DMS79 (cell line): ENCODE results near the gene SMAD1.

Experiments used
- DNase-seq: peaks from one replicate; lab custom pipeline; 2025; lab: John Stamatoyannopoulos, UW

SMAD1 gene

DNA sequence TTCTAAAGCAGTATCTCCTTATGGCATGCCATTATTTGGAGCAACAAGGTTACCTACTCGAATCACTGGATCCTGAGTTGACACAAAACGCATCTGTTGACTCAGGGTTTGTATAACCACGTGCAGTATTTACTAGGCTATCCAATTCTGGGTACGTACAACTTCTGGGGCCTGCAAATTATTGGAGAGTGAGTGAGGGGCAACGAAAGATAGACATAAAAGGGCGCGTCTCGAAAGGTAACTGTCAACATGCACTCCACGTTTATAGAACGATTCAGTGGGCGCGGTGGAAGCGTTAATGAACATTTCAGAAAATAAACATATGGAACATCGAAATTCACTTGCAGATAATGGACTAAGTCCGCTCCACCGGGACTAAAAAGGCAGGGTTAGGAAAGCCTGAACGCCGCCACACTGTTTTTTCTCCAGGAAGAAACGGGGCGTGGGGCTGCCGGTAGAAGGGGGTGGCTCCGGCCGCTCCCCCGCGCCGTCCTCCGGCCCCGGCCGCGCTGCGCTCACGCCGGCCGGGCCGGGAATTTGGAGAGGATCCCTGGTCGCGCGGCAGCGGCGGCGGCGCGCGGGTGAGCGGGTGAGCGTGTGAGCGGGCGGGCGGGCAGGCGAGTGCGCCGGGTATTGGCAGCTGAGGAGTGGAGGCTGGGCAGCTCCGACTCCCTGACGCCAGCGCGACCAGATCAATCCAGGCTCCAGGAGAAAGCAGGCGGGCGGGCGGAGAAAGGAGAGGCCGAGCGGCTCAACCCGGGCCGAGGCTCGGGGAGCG is at the start of gene SMAD1:
Gene SMAD1, plus strand, starts transcription at position 690 of the 778 bp plus-strand sequence. CDS start 32,761 bp downstream, outside the sequence.
- DNase-seq = no peak

DNA sequence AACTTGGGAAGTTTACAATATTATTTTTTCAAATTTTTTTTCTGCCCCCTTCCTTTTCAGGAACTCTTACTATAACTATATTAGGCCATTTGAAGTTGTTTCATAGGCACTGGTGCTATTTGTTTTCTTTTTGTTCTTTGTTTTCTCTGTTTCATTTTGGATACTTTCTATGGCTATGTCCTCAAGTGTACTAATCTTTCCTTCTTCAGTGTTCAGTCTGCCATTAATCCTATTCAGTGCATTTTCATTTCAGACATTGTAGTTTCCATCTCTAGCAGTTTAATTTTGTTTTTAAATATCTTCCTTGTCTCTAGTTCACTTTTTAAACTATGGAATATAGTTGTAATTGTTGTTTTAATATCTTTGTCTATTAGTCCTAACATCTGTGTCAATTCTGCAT is 48.0 kb upstream of the SMAD1 start:
- DNase-seq = no peak

DNA sequence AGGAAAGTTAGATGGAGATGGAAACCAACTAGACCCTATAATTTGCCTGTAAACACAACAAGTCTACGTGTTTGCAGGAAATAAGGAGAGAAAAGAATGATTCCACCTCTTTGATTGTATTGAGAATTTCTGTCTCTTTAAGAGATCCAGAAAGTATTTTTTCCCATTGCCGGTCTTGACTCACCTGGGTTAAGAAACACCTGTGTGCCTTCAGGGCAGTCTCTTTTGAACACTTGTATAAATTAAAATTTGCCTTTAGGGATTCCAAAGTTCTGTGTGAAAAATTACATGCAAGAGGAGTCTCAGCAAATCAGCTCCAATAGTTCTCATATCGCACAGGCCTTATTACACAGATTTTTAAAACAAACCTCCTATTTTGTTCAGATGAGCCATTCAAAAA is 46.0 kb upstream of the SMAD1 start:
- DNase-seq = no peak

DNA sequence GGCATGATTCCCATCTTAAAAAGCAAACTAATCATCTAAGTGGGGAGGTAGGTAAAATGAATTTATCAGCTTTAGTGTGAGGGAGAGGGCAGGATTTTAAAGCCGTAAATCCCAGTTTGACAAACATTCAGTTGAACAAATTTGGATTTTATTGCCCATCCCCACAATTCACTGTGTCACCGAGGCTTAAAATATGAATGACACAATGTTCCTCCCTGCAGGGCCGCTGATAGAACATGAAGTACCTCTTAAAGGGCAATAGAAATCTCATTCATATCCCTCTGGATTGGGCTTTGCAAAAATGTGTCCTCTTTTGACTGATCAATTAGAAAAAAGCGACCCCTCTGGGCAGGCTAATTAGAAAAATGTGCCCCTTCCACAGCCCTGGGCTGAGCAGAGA is 45.5 kb upstream of the SMAD1 start:
- DNase-seq = no peak

DNA sequence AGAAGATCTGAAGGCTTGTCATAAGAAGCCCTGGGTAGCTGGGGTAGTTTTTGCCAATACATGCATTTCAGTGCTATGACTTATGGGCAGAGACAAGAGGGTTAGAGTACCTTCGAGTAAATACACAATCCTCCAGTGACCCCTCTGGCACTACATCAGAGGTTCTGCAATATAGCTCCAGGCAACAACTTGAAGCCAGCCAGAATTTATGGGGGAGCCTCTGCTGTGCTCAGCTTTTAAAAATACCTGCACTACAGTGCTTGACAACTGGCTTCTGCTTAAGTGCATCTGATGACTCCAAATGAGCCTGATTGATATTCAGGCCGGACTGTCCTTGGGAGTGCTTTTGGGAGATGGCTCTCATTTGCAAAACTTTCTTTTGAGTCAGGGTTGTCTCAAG is 44.9 kb upstream of the SMAD1 start:
- no peak for DNase-seq

DNA sequence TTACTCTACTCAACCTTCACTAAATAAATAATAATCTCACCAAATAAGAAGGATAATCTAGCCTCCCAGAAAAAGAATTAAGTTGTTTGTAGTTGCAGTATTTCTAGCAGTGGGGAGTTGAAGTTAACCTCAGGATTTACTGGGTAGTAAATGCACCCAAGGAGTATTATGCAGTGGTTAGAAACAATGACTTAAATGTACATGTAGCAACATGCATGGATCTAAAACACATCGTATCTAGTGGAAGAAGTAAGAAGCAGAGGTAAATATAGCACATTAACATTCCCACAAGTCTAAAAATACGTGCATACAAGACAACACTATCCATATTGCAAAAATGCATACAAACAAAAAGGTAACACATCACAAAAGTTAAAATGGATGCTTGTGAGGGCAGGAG is 44.2 kb upstream of the SMAD1 start:
- DNase-seq = no peak

DNA sequence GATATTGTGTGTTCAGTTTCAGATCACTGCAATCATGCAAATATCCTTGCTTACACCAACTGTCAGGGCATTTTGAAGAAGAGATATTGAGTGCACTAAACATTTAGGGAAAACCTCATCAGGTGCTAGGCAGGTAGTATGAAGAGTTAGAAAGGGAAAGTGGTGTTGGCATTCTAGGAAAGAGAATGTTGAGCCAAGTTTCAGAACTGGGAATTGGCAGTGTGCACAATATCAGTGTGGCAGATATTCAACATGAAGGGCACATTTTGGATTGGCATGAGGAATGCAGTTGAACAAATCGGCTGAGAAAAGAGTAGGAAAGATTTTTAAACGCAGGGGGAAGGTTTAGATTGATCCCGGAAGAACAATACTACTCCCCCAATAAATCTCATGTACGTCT is 43.4 kb upstream of the SMAD1 start:
- no peak for DNase-seq

DNA sequence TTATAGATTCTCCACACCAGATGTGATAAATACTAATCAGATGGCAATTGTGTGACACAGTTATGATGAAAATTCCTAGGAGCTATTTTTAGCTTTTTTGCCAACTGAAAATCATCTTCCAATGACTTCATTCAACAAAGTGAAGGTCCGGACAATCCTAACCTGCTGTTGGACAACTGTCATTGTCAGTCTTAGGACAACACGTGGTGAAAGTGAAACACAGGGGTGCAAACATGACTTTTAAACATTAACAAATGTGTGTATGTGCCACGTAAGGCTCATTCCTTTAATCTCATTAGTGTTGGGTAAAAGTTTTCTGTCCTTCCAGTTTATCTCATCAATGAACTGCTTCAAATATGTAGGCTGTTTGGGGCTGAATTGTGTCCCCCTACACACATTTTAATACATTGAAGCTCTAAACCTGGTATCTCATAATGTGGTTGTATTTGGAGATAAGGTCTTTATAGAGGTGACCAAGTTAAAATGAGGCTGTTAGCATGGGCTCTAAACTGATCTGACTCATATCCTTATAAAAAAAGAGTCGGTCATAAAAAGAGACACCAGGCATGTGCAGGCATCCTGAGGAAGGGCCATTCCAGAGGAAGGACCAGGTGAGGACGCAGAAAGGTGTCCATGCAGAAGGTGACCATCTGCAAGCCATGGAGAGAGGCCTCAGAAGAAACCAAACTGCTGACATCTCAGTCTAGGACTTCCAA is 41.2 kb upstream of the SMAD1 start:
- no peak for DNase-seq

DNA sequence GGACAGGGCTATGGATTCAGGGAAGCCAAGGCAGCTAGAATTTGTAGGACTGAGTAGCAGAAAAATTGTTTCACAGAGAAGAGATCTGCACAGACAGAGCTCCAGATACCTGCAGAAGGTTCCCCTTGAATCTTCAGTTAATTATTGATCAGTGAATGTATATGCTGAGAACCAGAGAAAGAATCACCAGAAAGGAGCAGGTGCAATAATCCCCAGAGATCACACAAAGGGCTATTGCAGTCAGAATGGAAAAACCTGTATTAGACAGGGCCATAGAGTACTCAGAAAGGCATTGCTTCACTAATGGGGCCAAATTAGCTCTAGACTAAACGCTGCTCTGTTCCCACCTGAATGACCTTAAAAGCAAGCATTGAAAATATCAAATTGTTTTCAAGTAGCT is 35.5 kb upstream of the SMAD1 start:
- DNase-seq = no peak

DNA sequence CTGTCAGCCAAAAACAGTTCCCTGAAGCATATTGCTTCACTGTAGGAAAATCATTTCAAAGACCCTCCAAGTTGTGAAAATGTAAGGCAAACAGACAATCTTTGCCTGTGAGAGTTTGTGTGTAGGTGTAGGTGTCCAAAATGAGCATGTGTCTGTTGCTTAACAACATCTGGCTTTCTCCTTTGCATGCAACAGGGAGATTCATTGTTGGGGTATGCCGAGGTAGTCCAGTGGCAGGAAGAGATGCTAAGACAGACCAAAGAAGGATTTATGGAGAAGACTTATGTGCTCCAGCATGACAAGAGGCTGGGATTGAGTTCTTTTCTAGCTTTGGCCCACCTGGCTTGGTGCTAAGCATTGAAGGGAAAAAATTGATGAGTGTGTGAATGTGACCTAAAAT is 29.8 kb upstream of the SMAD1 start:
- DNase-seq = no peak

DNA sequence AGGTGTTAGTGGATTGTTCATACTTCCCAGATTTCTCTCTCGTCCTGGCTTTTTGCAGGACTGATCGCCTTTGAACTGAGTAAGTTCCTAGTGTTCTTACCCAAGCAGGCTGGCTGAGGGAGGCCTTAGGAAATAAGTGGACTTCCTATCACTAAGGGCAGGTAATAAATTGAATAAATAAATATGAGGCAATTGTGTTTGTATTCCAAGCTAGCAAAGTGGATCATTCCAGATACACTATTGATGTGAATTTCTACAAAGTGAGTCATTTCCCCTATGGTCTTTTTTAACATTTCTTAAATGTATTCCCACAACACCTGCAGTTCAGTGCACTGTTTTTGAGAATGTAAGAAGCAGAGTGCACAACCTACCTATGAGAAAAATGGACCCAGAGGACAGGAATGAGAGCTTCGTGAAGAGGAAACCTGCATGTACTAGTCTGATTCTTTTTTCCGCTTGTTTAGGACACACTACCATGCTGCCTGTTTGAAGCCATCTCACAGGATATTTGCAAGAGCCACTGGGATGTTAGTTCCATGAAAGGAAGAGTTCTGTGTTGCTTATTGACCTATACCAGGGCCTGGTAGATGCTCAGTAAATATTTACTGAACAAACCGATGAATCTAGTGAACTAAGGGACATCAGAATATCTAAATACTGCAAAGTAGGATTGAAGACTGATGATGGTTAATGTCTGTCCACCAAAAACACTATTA is 29.0 kb upstream of the SMAD1 start:
- DNase-seq = no peak

DNA sequence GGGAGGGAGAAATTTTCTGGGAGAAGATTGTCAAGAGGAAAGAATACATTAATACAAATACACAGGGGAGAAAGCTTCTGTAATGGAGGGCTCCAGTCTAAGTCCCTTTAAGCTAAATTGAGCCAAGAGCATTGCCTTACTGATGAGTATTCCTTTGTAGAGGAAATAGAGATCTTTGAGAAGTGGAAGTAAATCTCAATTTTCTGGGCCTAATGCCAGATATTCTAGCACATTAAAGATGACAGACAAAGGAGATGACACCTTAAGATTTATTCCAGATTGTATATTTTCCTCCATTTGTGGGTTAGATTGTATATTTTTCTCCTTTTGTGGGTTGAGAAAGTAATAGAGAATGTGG is 28.5 kb upstream of the SMAD1 start:
- DNase-seq = no peak

DNA sequence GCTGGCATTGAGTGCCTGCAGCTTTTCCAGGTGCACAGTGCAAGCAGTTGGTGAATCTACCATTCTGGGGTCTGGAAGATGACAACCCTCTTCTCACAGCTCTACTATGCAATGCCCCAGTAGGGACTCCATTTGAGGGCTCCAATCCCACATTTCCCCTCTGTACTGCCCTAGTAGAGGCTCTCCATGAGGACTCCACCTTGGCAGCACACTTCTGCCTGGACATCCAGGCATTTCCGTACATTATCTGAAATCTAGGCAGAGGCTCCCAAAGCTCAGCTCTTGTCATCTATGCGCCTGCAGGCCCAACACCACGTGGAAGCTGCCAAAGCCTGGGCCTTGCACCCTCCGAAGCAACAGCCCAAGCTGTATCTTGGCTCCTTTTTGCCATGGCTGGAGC is 8.4 kb upstream of the SMAD1 start:
- no peak for DNase-seq

DNA sequence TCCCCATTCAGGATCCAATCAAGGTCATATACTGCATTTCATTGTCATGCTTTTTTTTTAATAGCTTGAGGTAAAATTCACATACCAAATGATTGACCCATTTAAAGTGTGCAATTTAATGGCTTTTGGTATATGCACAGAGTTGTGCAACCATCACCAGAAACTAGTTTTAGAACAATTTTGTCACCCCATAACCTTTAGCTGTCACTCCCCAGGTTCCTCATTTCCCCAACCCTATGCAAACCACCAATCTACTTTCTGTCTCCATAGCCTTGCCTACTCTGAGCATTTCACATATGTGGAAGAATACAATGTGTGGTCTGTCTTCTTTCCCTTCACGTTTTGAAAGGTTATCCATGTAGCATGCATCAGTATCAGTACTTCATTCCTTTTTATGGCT is 1.4 kb upstream of the SMAD1 start:
- no peak for DNase-seq

DNA sequence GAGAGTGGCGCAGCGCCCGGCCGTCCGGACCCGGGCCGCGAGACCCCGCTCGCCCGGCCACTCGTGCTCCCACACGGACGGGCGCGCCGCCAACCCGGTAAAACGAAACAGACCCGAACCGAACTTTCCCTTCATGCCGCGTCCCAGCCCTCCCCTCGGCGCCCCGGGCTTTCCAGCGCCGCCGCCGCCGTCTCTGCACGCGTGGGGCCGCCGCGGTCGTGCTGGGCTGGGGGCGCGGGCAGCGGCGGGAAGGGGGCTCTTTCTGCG is 222 bp downstream of the SMAD1 start:
- no peak for DNase-seq

DNA sequence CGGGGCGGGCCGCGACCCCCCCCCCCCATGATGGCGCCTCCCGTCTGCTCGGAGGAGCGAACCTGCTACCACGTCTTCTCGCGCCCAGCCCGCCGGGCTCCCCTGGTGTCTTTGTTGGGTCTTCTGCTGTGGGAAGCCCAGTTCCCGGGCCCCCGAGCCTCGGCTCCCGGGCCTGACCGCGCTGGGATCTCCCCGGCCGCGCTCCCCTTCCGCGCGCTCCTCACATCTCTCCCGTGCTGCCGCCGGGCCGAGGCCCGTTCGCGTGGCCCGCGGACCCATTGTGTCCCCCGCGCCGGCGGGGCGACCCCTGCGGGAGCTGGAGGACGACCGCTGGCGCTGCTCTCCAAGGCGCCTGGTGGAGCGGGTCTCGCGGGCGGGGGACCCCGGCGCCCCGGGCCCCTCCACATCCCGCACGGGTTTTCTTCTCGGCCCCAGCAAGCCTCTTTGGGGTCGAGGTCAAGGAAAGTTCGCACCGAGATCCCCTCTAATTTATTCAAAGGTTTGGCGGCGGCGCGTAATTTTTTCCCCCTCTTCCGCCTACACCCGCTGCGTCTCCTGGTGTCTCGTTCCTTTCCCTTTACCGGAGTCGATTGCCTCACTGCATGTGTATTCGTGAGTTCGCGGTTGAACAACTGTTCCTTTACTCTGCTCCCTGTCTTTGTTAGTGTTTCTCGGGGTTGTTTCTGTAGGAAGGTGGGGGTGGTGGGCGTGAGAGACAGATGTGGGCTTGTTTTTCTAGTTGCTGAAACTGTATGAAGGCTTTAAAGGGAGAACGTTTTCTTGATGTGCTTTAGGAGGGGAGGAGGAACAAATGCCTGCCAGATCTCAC is 770 bp downstream of the SMAD1 start:
- no peak for DNase-seq

DNA sequence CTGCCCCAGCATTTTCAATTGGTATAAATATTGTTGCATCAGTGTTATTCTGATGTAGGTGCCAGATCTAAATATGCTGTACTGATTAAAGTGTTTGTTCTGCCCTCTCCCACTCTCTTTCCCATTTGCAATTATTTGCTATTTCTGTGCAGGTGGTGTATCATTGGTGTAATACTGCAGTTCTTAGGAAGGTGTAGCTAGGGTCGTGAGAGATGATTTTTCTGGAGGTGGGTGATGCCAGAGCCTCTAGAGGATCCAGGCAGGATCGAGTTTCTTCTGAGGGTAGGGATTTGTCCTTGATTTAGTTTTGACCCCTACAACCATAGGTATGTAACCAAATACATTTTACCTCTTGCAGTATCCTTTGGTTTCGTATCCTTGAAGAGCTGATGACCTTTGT is 1.9 kb downstream of the SMAD1 start:
- DNase-seq = no peak

DNA sequence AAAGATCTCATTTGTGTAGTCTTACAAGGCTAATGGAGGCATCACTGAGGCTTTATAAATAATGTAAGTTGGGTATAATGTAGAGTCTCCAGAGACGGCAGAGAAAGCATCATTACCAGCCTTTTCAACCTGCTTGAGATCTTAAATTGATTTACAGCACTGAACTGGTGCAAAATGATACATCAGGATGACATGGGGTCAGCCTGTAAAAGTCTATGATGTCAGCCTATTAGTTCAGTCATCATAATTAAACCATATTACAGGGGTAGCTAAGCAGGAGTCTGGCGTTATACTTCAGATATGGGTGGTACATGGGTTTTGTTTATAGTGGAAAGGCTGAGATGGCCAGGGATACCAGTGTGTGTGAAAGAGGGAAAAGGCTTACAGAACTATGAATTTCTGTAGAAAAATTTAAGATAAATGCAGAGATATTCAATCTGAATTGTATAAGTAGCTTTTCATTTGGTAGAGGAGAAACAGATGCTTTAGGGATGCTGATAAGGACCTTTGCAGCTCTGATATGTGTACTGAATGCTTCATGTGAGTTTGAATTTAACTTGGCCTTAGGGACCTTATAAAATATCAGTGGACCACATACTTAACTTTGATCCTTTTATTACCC is 2.7 kb downstream of the SMAD1 start:
- DNase-seq = no peak

DNA sequence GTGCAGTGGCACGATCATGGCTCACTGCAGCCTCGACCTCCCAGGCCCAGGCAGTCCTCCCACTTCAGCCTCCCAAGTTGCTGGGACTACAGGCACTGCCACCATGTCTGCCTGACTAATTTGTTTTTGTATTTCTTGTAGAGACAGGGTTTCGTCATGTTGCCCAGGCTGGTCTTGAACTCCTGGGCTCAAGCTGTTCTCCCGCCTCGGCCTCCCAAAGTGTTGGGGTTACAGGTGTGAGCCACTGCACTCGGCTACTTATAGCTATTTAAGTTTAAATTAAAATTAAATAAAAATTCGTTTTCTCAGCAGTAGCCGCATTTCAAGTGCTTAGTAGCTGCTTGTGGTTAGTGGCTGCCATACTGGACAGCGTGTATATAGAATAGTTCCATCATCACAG is 3.5 kb downstream of the SMAD1 start:
- DNase-seq = no peak

DNA sequence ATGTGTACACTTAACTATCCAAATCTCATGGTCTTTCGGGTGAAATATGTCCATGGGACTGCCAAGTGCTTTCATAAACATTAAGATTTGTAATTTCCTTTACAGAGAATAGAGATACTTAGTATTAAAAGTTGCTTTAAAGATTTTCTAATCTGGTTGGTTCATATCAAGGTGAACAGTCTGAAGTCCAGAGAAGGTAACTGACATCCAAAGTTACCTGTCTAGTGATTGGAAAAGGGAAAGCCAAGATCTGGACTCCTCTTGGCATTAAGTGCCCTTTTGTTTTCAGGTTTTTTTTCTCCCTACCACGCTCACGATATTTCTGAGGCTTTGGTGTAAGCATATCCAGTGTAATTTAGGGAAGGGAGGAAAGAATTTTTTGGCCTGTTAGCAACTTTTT is 5.0 kb downstream of the SMAD1 start:
- no peak for DNase-seq

DNA sequence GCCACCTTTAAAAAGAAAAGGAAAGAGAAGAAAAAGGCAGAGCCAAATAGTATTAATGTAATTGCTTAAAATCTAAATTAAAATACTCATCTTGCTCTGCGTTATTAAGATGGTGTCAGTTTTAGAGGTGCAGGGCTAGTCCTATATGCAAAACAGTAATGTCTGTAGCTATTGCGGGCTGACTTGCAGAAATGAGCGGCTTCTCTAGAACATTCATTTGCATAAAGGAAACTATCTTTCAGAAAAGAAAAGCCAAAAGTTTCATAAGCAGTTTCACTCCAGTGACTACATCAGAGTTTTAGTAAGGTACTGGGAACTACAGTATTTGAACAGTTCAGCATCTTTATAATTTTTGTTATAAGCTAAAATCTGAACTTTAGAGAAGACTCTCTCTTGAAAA is 6.0 kb downstream of the SMAD1 start:
- no peak for DNase-seq

DNA sequence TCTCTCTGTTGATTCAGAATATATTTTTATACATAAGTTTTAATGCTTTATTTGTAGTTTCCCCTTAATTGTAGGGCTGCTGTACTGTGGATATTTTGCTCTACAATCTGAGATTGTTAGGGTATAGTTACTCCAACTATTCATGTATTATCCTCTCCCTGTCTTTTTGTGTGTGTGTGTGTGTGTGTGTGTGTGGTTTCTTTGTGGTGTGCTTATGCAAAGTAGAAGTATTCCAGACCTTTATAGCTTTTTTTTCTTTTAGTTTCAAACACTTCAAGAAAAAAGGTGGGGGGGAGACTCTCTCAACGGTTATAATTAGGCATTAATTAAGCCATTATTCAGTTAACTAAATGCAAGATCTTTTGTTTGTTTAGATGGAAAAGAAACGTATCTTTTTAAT is 6.7 kb downstream of the SMAD1 start:
- DNase-seq = no peak
